ENCODE results near the gene OLIG2.

DNA sequence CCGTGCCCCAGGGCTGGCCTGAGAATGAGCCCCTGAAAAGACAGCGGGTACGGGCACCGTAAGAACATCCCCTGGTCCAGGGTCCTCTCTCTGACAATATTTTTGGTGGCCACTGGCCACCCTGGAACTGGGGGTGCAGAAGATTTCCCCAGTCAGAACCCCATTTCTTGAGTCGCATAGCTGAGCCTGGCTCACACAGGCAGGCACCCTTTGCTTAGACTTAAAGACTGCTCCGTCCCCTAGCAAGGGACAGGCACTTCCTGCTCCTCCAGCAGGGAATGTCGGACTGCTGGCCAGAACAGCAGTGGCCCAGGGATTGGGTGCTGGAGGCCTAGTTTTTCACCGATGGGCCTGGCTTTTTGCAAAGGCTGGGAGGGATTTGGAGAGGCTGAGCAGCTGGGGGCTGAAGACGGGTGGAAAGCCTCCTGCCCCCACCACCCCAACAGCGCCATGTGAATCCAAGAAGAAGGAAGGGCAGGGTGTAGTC lies 4.3 kb downstream of the OLIG2 start:
- TF ChIP-seq CTCF (IDR thresholded peaks at IDR 0.05 in 4 of 5, conservative IDR thresholded peaks at IDR 0.05 in 1 of 5) (no peak), POLR2A (IDR thresholded peaks at IDR 0.05) (no peak)

Data from gastrocnemius medialis (tissue), 4 donors.